HepG2 (cell line): Measurements from ENCODE around the gene FLT3LG. TPM values are rescaled to one million over a fixed set of nuclear protein-coding genes. Genes with fewer than 3 reads are reported as not detected.

Experiments
- FOXC1 ChIP-seq: sonication (generic); formaldehyde crosslinking; IDR thresholded peaks from 2 replicates; pipeline ENCODE4 v1.8.0; 2022; ENCODE audit warnings: mild to moderate bottlenecking, missing genetic modification reagents, borderline replicate concordance
- GATAD2A ChIP-seq: IDR thresholded peaks from 2 replicates; pipeline ENCODE4 v1.6.1; 2016
- MIER2 ChIP-seq: IDR thresholded peaks from 2 replicates; pipeline ENCODE4 v1.6.1; 2016; ENCODE audit warnings: missing biosample characterization, missing genetic modification reagents
- PBX3 ChIP-seq: sonication (generic); formaldehyde crosslinking; IDR thresholded peaks from 2 replicates; pipeline ENCODE4 v1.8.1; 2023; ENCODE audit warnings: missing genetic modification reagents, inconsistent platforms, borderline replicate concordance
- PITX1 ChIP-seq: sonication (generic); formaldehyde crosslinking; IDR thresholded peaks from 2 replicates; pipeline ENCODE4 v1.5.1; 2020; ENCODE audit warnings: mild to moderate bottlenecking, missing genetic modification reagents
- SATB2 ChIP-seq: sonication (generic); formaldehyde crosslinking; IDR thresholded peaks from 2 replicates; pipeline ENCODE4 v1.5.0; 2020; ENCODE audit warnings: missing genetic modification reagents
- SCMH1 ChIP-seq: sonication (generic); formaldehyde crosslinking; IDR thresholded peaks from 2 replicates; pipeline ENCODE4 v1.9.0; 2021; ENCODE audit warnings: missing genetic modification reagents, mild to moderate bottlenecking, borderline replicate concordance
- SIX4 ChIP-seq: sonication (generic); formaldehyde crosslinking; IDR thresholded peaks from 2 replicates; pipeline ENCODE4 v1.4.0; 2020; ENCODE audit warnings: missing genetic modification reagents
- SPEN ChIP-seq: sonication (generic); formaldehyde crosslinking; IDR thresholded peaks from 2 replicates; pipeline ENCODE4 v1.5.1; 2020; ENCODE audit warnings: low read depth, mild to moderate bottlenecking, missing genetic modification reagents
- THRA ChIP-seq: sonication (generic); formaldehyde crosslinking; IDR thresholded peaks from 2 replicates; pipeline ENCODE4 v1.4.0; 2020; ENCODE audit warnings: missing genetic modification reagents, borderline replicate concordance
- TP53 ChIP-seq: sonication (generic); formaldehyde crosslinking; conservative IDR thresholded peaks from 2 replicates; pipeline ENCODE4 v1.4.0; 2020; ENCODE audit warnings: missing genetic modification reagents
- ZFP90 ChIP-seq: sonication (generic); formaldehyde crosslinking; IDR thresholded peaks from 2 replicates; pipeline ENCODE4 v1.8.0; 2022; ENCODE audit warnings: missing genetic modification reagents, mild to moderate bottlenecking, inconsistent platforms, borderline replicate concordance
- ZNF207 ChIP-seq: fragments of 450-650 bp; IDR thresholded peaks from 2 replicates; pipeline ENCODE4 v1.6.1; 2016; ENCODE audit warnings: antibody characterized with exemption, borderline replicate concordance
- ZNF460 ChIP-seq: sonication (generic); formaldehyde crosslinking; IDR thresholded peaks from 2 replicates; pipeline ENCODE4 v1.5.1; 2020; ENCODE audit warnings: missing genetic modification reagents, mild to moderate bottlenecking, borderline replicate concordance
- ZNF703 ChIP-seq: sonication (generic); formaldehyde crosslinking; IDR thresholded peaks from 2 replicates; pipeline ENCODE4 v1.5.1; 2020; ENCODE audit warnings: missing genetic modification reagents, mild to moderate bottlenecking, moderate library complexity, borderline replicate concordance
- ZNF75D ChIP-seq: sonication (generic); formaldehyde crosslinking; IDR thresholded peaks from 2 replicates; pipeline ENCODE4 v1.8.1; 2023; ENCODE audit warnings: missing genetic modification reagents, mild to moderate bottlenecking, borderline replicate concordance
- ZNF792 ChIP-seq: IDR thresholded peaks from 2 replicates; pipeline ENCODE4 v1.6.1; 2016
- polyA plus RNA-seq, 8 experiments: library from polyadenylated mRNA; depleted of rRNA in 3 of 8; stranded (reverse) in 7 of 8; unstranded in 1 of 8; fragments of >200 nt; fragmentation: Illumina TruSeq in 4 of 8; extraction: Trizol in 4 of 8; gene quantifications; 2 replicates each; pipeline versions ENCODE4 v1.2.1 to v1.2.3, GENCODE V29; 2011 to 2016; ENCODE audit warnings: low read depth in 4 of 8, missing spikeins in 1 of 8, mixed read lengths in 1 of 8; ENCODE audit not compliant: insufficient read depth in 1 of 8
- total RNA-seq, 5 experiments: library from RNA; depleted of rRNA; stranded (reverse); fragments of >200 nt; fragmentation: Illumina TruSeq; extraction: Trizol; gene quantifications; 2 replicates each; pipeline ENCODE4 v1.2.3, GENCODE V29; 2016; ENCODE audit warnings: low read depth in 1 of 5

Gene FLT3LG
- total and polyA plus RNA-seq, 2 of the 13 experiments (the other 11 are each of a cell fraction or from before 2014, with no cell fraction given) = 1.5 to 2.6 TPM

GRCh38 chr19:49489601-49490167, 15.7 kb downstream of the FLT3LG start (continued):
- no peak for TF ChIP-seq PITX1
- no peak for TF ChIP-seq PBX3 (CRISPR knock-in tag)
- no peak for TF ChIP-seq FOXC1 (CRISPR knock-in tag)
- no peak for TF ChIP-seq ZNF792
- TF ChIP-seq MIER2 (CRISPR knock-in tag) = 0 out of 2 replicates have a peak, but pooled peaks have one; percentile 28
- TF ChIP-seq ZNF75D (CRISPR knock-in tag) = no peak
- TF ChIP-seq SATB2 (CRISPR knock-in tag) = no peak
- no peak for TF ChIP-seq TP53
- no peak for TF ChIP-seq ZFP90
- no peak for TF ChIP-seq THRA (CRISPR knock-in tag)
- no peak for TF ChIP-seq SCMH1 (CRISPR knock-in tag)
- no peak for TF ChIP-seq ZNF703 (CRISPR knock-in tag)
- no peak for TF ChIP-seq ZNF460 (CRISPR knock-in tag)
- no peak for TF ChIP-seq SIX4 (CRISPR knock-in tag)
- TF ChIP-seq SPEN = peak; percentile 55
- TF ChIP-seq GATAD2A = peak; percentile 19; the same call in 1 of the 2 replicates
- no peak for TF ChIP-seq ZNF207
